Measurements from ENCODE around the gene IRF9.

Gene IRF9

GRCh38 chr14:24149302-24149969 is 11.6 kb upstream of the IRF9 start:
- DNase-seq (ENCODE audit: low read depth): no peak

DNA sequence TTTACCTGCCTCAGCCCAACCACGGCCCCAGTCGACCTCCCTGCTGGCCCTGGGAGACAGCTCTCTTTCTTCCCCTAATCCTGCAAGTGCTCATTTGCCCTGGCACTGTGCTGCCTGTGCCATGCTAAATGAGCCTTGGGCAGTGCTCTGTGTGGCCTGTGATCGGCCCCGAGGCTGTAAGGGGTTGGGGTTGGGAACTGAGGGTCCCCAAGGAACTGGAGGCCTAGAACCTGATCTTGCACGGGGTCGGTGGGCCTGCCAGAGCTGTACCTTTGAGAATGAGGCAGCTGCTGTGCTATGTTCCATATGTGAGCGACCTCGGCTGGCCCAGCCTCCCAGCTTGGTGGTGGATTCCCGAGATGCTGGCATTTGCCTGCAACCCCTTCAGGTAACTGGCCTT is 11.0 kb upstream of the IRF9 start:
- no peak for DNase-seq (ENCODE audit: low read depth)

DNA sequence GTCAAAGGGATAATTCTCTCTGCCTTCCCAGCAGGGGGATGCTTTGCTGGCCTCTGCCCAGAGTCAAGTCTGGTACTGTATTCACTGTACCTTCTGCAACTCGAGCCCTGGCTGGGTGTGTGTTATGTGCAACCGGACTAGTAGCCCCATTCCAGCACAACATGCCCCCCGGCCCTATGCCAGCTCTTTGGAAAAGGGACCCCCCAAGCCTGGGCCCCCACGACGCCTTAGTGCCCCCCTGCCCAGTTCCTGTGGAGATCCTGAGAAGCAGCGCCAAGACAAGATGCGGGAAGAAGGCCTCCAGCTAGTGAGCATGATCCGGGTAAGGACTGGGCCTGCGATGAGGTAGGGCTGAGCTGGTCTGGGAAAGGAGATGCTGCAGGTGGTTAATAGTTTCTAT is 10.5 kb upstream of the IRF9 start:
- DNase-seq (ENCODE audit: low read depth): no peak

DNA sequence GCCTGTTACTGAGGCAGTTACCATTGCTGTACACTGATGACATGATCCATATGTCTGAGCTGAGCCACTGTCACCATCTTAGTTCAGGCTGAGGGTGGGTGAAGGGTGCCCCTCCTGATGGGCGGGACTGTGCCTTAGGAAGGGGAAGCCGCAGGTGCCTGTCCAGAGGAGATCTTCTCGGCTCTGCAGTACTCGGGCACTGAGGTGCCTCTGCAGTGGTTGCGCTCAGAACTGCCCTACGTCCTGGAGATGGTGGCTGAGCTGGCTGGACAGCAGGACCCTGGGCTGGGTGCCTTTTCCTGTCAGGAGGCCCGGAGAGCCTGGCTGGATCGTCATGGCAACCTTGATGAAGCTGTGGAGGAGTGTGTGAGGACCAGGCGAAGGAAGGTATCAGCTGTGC is 10.1 kb upstream of the IRF9 start:
- no peak for DNase-seq (ENCODE audit: low read depth)

DNA sequence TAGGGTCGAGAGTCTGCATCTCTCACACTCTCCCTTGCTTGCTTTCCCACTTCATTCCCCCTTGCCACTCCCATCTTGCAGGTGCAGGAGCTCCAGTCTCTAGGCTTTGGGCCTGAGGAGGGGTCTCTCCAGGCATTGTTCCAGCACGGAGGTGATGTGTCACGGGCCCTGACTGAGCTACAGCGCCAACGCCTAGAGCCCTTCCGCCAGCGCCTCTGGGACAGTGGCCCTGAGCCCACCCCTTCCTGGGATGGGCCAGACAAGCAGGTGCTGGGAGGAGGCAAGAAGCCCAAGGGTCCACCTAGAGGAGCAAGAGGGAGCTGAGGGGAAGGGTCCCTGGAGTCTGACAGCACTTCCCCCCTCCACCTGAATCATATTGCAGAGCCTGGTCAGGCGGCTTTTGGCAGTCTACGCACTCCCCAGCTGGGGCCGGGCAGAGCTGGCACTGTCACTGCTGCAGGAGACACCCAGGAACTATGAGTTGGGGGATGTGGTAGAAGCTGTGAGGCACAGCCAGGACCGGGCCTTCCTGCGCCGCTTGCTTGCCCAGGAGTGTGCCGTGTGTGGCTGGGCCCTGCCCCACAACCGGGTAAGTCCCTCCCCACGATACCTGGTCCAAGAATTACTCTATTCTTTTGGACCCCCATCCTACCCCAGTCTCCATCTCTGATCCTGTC is 9.5 kb upstream of the IRF9 start:
- DNase-seq (ENCODE audit: low read depth): no peak

- no peak for DNase-seq (ENCODE audit: low read depth)
Observed at GRCh38 chr14:24155100-24155499, 6.0 kb upstream of the IRF9 start.

DNA sequence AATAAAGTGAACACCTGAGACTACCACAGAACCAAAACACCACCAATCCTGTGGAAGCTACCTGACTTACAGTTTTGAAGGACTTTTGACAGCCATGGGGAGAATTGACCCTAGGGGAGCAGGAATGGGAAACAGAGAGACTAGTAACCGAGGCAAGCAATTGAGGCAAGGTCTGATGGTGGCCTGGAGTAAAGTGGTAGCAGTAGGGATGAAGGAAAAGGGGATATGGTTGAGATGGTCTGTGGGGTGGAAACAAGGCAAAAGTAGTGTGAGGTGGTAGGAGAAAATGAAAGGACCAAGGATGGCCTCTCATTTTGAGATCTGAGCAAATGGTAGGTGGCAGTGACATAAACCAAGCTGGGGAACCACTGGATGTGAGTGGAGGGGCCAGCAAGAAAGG is 4.2 kb upstream of the IRF9 start:
- no peak for DNase-seq (ENCODE audit: low read depth)

DNA sequence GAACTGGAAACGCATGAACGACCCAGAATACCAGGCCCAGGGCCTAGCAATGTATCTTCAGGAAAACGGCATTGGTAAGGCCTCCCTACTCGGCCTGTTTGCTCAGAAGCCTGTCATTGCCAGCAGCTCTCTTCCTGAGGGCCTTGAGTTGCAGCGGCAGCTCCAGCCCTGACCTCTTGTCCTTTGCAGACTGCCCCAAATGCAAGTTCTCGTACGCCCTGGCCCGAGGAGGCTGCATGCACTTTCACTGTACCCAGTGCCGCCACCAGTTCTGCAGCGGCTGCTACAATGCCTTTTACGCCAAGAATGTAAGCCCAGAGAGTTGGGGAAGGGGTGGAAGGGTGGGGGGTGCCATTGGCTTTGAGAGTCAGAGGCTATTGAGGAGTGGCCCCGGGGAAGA is 3.7 kb upstream of the IRF9 start:
- DNase-seq (ENCODE audit: low read depth): no peak

DNA sequence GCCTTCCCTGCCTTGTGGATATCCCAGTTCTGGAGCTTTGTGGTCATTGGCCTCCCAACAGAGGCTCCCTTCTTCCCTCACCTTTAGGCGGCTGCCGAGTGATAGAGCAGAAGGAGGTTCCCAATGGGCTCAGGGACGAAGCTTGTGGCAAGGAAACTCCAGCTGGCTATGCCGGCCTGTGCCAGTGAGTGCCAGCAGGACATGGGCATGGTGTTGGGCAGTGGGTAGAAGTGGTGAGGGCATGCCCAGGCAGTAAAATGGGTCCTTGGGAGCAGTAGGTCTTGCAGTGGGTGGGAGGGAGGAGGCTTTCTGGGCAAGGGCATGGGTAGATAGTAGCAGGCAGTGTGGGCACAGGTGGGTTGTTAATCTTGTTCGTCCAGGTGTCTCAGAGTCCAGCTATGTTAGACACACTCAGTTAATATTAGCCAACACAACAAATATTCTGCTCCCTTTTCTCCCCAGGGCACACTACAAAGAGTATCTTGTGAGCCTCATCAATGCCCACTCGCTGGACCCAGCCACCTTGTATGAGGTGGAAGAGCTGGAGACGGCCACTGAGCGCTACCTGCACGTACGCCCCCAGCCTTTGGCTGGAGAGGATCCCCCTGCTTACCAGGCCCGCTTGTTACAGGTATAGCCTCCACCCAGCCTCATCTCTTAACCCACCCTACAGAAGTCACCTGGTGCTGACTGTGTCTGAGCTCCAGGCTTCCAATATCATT is 1.1 kb upstream of the IRF9 start:
- no peak for DNase-seq (ENCODE audit: low read depth)

GRCh38 chr14:24160499-24160849 is 591 bp upstream of the IRF9 start:
- DNase-seq (ENCODE audit: low read depth): no peak

DNA sequence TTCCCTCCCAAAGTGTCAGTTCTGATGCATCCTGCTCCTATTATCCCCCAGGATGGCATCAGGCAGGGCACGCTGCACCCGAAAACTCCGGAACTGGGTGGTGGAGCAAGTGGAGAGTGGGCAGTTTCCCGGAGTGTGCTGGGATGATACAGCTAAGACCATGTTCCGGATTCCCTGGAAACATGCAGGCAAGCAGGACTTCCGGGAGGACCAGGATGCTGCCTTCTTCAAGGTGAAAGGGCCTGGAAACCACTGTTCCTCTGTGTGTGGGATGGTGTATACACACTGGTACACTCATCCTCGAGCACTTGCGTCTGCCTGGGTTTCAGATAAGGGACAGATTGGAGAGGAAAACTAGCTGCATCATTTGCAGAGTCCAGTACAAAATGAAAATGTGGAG is 1.0 kb downstream of the IRF9 start:
- no peak for DNase-seq (ENCODE audit: low read depth)

GRCh38 chr14:24164518-24164991 is 3.5 kb downstream of the IRF9 start:
- DNase-seq (ENCODE audit: low read depth): no peak

DNA sequence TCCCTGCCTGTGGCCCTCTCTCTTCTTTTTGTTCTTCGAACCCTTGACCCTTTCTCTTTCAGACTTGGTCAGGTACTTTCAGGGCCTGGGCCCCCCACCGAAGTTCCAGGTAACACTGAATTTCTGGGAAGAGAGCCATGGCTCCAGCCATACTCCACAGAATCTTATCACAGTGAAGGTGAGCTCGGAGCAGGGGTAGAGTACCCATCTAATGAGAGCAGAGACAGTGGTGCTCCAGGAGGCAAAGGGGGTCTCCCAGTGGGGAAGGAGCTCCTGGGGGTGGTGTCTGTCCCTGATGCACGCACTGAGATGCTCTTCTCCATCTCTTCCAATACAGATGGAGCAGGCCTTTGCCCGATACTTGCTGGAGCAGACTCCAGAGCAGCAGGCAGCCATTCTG is 4.7 kb downstream of the IRF9 start:
- no peak for DNase-seq (ENCODE audit: low read depth)

GRCh38 chr14:24167469-24168114 is 6.5 kb downstream of the IRF9 start:
- no peak for DNase-seq (ENCODE audit: low read depth)

DNA sequence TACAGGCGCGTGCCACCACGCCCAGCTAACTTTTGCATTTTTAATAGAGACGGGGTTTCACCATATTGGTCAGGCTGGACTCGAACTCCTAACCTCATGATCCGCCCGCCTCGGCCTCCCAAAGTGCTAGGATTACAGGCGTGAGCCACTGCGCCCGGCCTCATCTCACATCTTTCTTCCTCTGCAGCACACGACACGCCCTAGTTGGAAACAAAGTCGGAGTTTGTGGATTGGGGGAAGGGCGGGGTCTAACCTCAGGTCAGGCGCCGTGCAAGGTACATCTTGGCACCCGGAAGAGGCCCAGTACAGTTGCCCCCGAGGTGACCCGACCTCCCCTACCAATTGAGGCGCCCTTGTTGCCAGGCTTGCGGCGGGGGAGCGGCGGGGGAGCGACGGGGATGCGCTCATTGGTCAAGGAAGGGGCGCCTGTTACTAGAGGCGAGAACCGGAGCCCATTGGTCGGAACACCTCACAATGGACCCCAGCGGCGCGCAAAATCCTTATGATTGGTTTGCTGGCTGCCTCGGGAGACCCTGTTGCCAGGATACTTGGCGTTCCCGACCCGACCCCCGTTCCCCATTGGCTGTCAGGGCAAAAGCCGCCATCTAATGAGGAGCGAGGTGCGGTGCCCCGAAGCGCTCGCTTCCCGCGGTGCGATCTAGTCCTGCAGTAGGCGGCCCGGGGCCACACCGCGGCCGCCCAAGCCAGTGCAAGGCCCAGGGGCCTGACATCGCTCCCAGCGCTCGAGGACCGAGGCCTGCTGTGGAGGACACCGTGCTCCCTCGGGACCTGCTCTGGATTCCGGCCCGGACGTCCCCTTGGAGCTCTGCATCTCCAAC is 10.6 kb downstream of the IRF9 start, which contains the start of gene REC8:
REC8 (plus strand) TSS at position 659 of the 839 bp plus-strand sequence. CDS start 473 bp downstream, outside the sequence.
- no peak for DNase-seq (ENCODE audit: low read depth)

- DNase-seq (ENCODE audit: low read depth): no peak
Observed at GRCh38 chr14:24172261-24172860, 11.3 kb downstream of the IRF9 start.

- DNase-seq (ENCODE audit: low read depth): no peak
Observed at GRCh38 chr14:24172871-24173281, 11.8 kb downstream of the IRF9 start.

DNA sequence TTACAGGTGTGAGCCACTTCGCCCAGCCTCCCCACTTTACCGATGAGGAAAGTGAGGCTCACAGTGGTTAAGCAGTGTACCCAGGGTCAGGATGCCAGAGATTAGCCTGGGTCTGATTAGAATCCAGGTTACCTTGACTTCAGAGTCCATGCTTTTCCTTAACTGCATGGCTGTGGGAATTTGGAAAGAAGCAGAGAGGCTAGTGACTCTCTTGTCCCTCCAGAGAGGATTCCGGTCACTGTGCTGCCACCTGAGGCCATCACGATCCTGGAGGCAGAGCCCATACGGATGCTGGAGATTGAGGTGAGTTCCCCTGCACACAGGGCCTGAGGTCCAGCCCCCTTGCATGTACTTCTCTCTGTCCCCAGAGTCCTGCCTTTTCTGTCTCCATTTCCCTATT is 15.5 kb downstream of the IRF9 start:
- no peak for DNase-seq (ENCODE audit: low read depth)

DNA sequence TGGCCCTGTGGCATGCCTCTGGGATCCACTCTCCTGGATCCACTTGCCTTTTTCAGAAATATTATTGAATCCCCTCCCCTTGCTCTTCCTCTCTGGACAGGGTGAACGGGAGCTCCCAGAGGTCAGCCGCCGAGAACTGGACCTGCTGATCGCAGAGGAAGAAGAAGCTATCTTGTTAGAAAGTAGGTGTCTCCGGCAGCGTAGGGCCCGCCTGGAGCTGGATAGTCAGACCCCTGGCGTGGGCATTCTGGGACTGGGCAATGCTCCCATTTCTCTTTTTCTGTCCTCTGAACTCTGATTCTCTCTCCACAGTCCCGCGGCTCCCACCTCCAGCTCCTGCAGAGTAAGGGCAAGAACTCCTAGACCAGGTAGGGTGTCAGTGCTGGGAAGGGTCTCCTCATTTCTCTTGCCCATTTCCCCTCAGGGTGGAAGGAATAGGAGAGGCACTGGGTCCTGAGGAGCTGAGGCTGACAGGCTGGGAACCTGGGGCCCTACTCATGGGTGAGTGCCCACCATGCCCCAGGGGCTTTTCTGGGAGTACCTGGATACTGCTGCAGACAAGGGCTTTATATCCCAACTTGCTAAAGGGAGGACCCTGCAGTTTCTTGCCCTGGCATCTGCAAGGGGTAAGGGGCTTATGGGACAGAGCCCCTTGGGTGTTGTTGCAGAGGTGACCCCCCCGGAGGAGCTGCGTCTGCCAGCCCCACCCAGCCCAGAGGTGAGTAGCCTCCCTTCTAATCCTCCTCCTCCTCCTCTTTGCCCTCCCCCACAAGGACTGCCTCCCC is 16.2 kb downstream of the IRF9 start:
- no peak for DNase-seq (ENCODE audit: low read depth)

DNA sequence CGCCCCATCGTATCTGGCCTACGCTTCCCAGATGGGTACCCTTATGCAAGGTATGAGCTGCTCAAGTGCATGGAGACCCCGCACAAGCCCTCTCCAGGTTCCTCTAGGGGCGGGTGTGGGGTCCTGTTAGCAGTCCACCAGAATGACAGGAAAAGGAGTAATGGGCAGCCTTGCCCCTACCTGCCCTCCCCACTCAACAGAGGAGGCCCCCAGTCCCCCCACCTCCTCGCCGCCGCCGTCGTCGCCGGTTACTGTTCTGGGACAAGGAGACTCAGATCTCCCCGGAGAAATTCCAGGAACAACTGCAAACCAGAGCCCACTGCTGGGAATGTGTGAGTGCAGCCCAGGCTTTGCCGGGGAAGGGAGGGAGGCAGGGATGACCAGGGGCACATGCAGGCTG is 16.8 kb downstream of the IRF9 start:
- DNase-seq (ENCODE audit: low read depth): no peak
